Neural cell (in vitro differentiated cells): ENCODE measurements around the gene STAG2.

ENCODE experiments used
- EP300 ChIP-seq: fragments of 450-650 bp; conservative IDR thresholded peaks from 2 replicates; pipeline ENCODE4 v1.6.1; 2014; ENCODE audit warnings: antibody characterized with exemption, mild to moderate bottlenecking, moderate library complexity; ENCODE audit not compliant: poor library complexity, severe bottlenecking
- EZH2 ChIP-seq: fragments of 200-600, 300-800 bp; shearing (Covaris generic), sonication (generic); IDR thresholded peaks from 2 replicates; pipeline ENCODE4 v1.6.1; 2014; ENCODE audit warnings: antibody characterized with exemption, low read length, borderline replicate concordance, mild to moderate bottlenecking; ENCODE audit not compliant: insufficient read depth, poor library complexity, severe bottlenecking
- POLR2AphosphoS5 ChIP-seq: IDR thresholded peaks from 2 replicates; pipeline ENCODE4 v1.6.1; 2012
- RAD21 ChIP-seq: fragments of 450-650 bp; conservative IDR thresholded peaks from 2 replicates; pipeline ENCODE4 v1.6.1; 2014; ENCODE audit warnings: antibody characterized with exemption, mild to moderate bottlenecking, moderate library complexity
- SMC3 ChIP-seq: fragments of 450-650 bp; conservative IDR thresholded peaks from 2 replicates; pipeline ENCODE4 v1.6.1; 2014; ENCODE audit warnings: antibody characterized with exemption, mild to moderate bottlenecking, moderate library complexity; ENCODE audit not compliant: poor library complexity
- TAF1 ChIP-seq: IDR thresholded peaks from 2 replicates; pipeline ENCODE4 v1.6.1; 2012; ENCODE audit warnings: low read depth
- TF ChIP-seq, protein P1 (sequence below): fragments of 450-650 bp; IDR thresholded peaks from 2 replicates; pipeline ENCODE4 v1.5.1; 2014; ENCODE audit warnings: antibody characterized with exemption, mild to moderate bottlenecking, moderate library complexity; ENCODE audit not compliant: poor library complexity, severe bottlenecking

DNA sequence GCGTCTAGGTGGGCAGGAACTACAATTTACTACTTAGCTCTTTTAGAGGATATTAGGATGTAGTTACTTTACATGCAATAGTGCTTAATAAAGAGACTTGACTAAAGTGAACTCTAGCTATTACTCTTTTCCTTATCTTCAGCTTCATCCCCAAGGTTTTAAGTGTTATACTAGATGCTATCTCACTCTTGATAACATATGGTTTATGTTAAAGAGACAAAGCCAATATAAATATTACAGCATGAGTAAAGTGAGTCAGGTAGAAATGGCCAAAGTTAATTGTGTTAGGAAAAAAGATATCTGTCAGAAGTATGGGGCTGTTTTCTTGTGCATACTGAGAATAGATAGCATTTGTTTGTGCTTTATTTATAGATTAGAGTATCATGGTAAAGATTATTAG is 80.5 kb downstream of the STAG2 start:
- TF ChIP-seq, protein P1, sequence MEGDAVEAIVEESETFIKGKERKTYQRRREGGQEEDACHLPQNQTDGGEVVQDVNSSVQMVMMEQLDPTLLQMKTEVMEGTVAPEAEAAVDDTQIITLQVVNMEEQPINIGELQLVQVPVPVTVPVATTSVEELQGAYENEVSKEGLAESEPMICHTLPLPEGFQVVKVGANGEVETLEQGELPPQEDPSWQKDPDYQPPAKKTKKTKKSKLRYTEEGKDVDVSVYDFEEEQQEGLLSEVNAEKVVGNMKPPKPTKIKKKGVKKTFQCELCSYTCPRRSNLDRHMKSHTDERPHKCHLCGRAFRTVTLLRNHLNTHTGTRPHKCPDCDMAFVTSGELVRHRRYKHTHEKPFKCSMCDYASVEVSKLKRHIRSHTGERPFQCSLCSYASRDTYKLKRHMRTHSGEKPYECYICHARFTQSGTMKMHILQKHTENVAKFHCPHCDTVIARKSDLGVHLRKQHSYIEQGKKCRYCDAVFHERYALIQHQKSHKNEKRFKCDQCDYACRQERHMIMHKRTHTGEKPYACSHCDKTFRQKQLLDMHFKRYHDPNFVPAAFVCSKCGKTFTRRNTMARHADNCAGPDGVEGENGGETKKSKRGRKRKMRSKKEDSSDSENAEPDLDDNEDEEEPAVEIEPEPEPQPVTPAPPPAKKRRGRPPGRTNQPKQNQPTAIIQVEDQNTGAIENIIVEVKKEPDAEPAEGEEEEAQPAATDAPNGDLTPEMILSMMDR, result no peak
- no peak for TF ChIP-seq POLR2AphosphoS5
- no peak for TF ChIP-seq TAF1
- TF ChIP-seq RAD21, result no peak
- TF ChIP-seq EZH2, result no peak
- TF ChIP-seq EP300, result no peak
- no peak for TF ChIP-seq SMC3
